Nephron (organoid): ENCODE data around the gene ATP6V0E2.

Experiments used
- H3K27ac Mint-ChIP-seq, 3 experiments: 2 replicates each; pipeline ENCODE4 v1.8.0; 2020; ENCODE audit warnings: mixed read lengths in 3 of 3, mild to moderate bottlenecking in 2 of 3, moderate library complexity in 1 of 3
- H3K27me3 Mint-ChIP-seq: 2 replicates; pipeline ENCODE4 v1.8.0; 2021; ENCODE audit warnings: low read depth, mild to moderate bottlenecking, moderate library complexity, mixed read lengths
- H3K36me3 Mint-ChIP-seq: 2 replicates; pipeline ENCODE4 v1.8.0; 2020; ENCODE audit warnings: low read depth, mixed read lengths
- H3K4me1 Mint-ChIP-seq: 2 replicates; pipeline ENCODE4 v1.8.0; 2020; ENCODE audit warnings: mixed read lengths
- H3K4me3 Mint-ChIP-seq, 3 experiments: 2 replicates each; pipeline ENCODE4 v1.8.0; 2020; ENCODE audit warnings: mild to moderate bottlenecking in 3 of 3, mixed read lengths in 3 of 3, moderate library complexity in 2 of 3
- H3K9me3 Mint-ChIP-seq: 2 replicates; pipeline ENCODE4 v1.8.0; 2020; ENCODE audit warnings: mixed read lengths
- CTCF ChIP-seq, 3 experiments: fragments of 200-600 bp; sonication (generic); IDR thresholded peaks; one replicate each; pipeline ENCODE4 v1.5.0; 2021; ENCODE audit warnings: antibody characterized with exemption in 3 of 3; ENCODE audit not compliant: unreplicated experiment in 3 of 3

Gene ATP6V0E2

DNA sequence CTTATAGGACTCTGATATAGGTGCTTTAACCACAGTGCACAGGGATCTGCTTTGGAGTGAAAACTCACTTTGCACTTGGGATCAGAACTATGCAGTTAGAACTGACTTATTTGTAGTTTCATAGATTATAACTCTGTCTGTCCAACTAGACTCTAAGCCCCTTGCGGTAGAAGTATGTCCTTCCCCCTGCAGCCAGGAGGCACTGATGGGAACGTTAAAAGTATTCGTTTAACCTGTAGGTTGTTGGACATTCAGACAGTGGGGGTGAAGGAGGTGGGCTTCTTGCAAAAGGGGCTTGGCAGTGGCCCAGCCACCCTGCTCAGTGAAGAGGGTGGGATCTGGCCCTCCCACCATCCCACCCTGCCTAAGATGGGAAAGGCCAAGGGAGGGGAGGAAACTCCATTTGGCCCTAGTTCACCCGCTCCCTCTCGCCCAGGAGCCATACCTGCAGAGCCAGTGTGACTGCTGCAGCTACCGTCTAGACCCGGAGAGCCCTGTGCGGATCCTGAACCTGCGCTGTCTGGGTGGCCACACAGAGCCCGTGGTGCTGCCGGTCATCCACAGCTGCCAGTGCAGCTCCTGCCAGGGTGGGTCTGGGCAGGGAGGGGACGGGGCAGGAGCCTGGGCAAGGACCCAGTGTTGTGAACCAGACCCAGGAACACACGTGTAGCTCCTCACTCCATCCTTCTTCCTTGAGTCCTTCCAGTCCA is 41.3 kb upstream of the ATP6V0E2 start:
- H3K27me3 Mint-ChIP-seq: peaks cover 3% of the 10 kb centered on the region
- no peaks in the 10 kb centered on the region for H3K36me3 Mint-ChIP-seq
- no peaks in the 10 kb centered on the region for H3K4me1 Mint-ChIP-seq
- no peak overlapping the region for H3K4me3 Mint-ChIP-seq
- no peaks in the 10 kb centered on the region for H3K9me3 Mint-ChIP-seq
- no peak overlapping the region for H3K27ac Mint-ChIP-seq
- no peak for TF ChIP-seq CTCF (IDR thresholded peaks at IDR 0.05; ENCODE audit: unreplicated experiment in 3 of 3)

GRCh38 chr7:149833495-149834130 is 40.2 kb upstream of the ATP6V0E2 start:
- Mint-ChIP-seq H3K4me3 (no peak overlapping the region), H3K4me1 (peaks cover 5% of the 10 kb centered on the region), H3K9me3 (no peaks in the 10 kb centered on the region), H3K27ac (no peak overlapping the region), H3K36me3 (no peaks in the 10 kb centered on the region), H3K27me3 (peaks cover 3% of the 10 kb centered on the region)
- no peak for TF ChIP-seq CTCF (IDR thresholded peaks at IDR 0.05; ENCODE audit: unreplicated experiment in 3 of 3)

DNA sequence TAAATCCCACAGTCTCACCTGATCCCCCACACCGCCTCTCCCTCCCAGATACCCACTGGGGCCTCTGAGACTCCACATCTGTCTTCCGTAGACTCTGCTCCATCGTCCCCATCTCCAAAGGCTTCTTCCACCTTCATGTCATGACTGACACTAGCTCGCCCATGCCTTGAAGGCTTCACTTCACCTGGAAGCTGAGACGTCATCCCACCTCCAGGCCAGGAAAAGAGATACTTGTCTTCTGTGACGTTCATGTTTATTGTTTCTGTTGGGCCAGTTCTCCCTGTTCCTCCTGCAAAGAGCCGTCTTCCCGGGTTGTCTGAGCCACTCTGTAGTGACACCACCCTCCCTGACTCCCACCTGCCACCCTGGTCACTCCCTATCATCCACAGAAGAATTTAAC is 39.2 kb upstream of the ATP6V0E2 start:
- peaks cover 6% of the 10 kb centered on the region for H3K27me3 Mint-ChIP-seq
- H3K9me3 Mint-ChIP-seq: no peaks in the 10 kb centered on the region
- H3K4me3 Mint-ChIP-seq: no peak overlapping the region
- peaks cover 14% of the 10 kb centered on the region for H3K4me1 Mint-ChIP-seq
- TF ChIP-seq CTCF (IDR thresholded peaks at IDR 0.05; ENCODE audit: unreplicated experiment in 3 of 3): no peak
- no peaks in the 10 kb centered on the region for H3K36me3 Mint-ChIP-seq
- peak overlapping the region in 1 of 3 experiments; percentile 58 for H3K27ac Mint-ChIP-seq

GRCh38 chr7:149836434-149836833 is 37.3 kb upstream of the ATP6V0E2 start:
- peak overlapping the region in 1 of 3 experiments; percentile 3 for H3K4me3 Mint-ChIP-seq

DNA sequence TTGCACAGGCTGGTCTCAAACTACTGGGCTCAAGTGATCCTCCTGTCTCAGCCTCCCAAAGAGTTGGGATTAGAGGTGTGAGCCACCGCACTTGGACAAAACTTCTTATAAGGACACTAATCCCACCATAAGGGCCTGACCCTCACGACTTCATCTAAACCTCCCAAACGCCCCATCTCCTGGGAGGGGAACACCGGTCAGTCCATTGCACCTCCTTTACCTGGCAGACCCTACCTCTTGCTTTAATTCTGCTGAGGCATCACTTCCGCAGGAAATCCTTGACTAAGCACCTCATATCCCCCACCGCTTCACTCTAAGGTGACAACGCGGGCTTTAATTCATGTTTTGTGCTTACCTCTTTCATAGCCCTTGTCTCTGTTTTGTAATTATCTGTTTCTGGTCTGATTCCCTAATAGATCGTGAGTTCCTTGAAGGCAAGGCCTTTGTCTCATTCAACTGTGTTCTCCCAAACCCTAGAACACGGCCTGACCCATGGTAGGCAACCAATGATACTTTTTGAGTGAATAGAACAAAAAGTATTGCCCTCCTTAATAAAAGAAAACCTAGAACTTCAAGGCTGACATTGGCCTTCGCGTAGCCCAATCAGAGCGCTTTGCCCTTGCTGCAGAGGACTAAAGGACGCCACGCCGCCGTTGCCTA is 36.1 kb upstream of the ATP6V0E2 start:
- H3K4me1 Mint-ChIP-seq: peaks cover 16% of the 10 kb centered on the region
- TF ChIP-seq CTCF (IDR thresholded peaks at IDR 0.05; ENCODE audit: unreplicated experiment in 3 of 3): no peak
- peaks cover 6% of the 10 kb centered on the region for H3K27me3 Mint-ChIP-seq
- H3K4me3 Mint-ChIP-seq: peak overlapping the region; percentile 89 to 97 (median 93)
- peak overlapping the region; percentile 59 to 94 (median 93) for H3K27ac Mint-ChIP-seq
- H3K9me3 Mint-ChIP-seq: no peaks in the 10 kb centered on the region
- no peaks in the 10 kb centered on the region for H3K36me3 Mint-ChIP-seq

More at GRCh38 chr7:149836434-149836833, 37.3 kb upstream of the ATP6V0E2 start:
- TF ChIP-seq CTCF (IDR thresholded peaks at IDR 0.05; ENCODE audit: unreplicated experiment in 3 of 3): no peak
- Mint-ChIP-seq H3K27ac (no peak overlapping the region), H3K4me1 (peaks cover 16% of the 10 kb centered on the region), H3K36me3 (no peaks in the 10 kb centered on the region), H3K27me3 (peaks cover 6% of the 10 kb centered on the region), H3K9me3 (no peaks in the 10 kb centered on the region)
